Activated CD4-positive, alpha-beta T cell treated with anti-CD3 and anti-CD28 coated beads for 1 hour (primary cell): ENCODE measurements around the gene PROZ.
"Not testable (repeated sequence)": the region's sequence is repeated elsewhere in the genome, so short reads cannot be mapped to it uniquely, and the experiment has no call there.

Experiments used
- DNase-seq: peaks from one replicate; pipeline ENCODE4 v3.0.0-alpha.2; 2020

PROZ gene

GRCh38 chr13:113158946-113159345, 498 bp downstream of the PROZ start:
- no peak for DNase-seq

GRCh38 chr13:113159701-113160100, 1.3 kb downstream of the PROZ start:
- DNase-seq, result no peak

GRCh38 chr13:113160983-113161382, 2.5 kb downstream of the PROZ start:
- DNase-seq, result no peak

GRCh38 chr13:113161433-113161832, 3.0 kb downstream of the PROZ start:
- no peak for DNase-seq

- DNase-seq, result not testable (repeated sequence)
These were observed 3.5 kb downstream of the PROZ start for GRCh38 chr13:113161975-113162374.

GRCh38 chr13:113162783-113163685, 4.6 kb downstream of the PROZ start:
- DNase-seq, result no peak

GRCh38 chr13:113164492-113164891, 6.0 kb downstream of the PROZ start:
- no peak for DNase-seq

- DNase-seq, result no peak
These were observed 7.8 kb downstream of the PROZ start for GRCh38 chr13:113166266-113166665.

- no peak for DNase-seq
These were observed 8.2 kb downstream of the PROZ start for GRCh38 chr13:113166681-113167080.

GRCh38 chr13:113167155-113167554, 8.7 kb downstream of the PROZ start:
- no peak for DNase-seq

GRCh38 chr13:113167575-113167974, 9.1 kb downstream of the PROZ start:
- DNase-seq, result no peak

- no peak for DNase-seq
These were observed 9.8 kb downstream of the PROZ start for GRCh38 chr13:113168211-113168610.

GRCh38 chr13:113169277-113170272, 11.1 kb downstream of the PROZ start:
- DNase-seq, result no peak

GRCh38 chr13:113170511-113170910, 12.1 kb downstream of the PROZ start:
- DNase-seq, result no peak

- no peak for DNase-seq
These were observed 13.0 kb downstream of the PROZ start for GRCh38 chr13:113171250-113172125.

- no peak for DNase-seq
These were observed 14.0 kb downstream of the PROZ start for GRCh38 chr13:113172419-113172926.

GRCh38 chr13:113176280-113176679, 17.8 kb downstream of the PROZ start:
- DNase-seq, result peak; percentile 46

- DNase-seq, result no peak
These were observed 18.4 kb downstream of the PROZ start for GRCh38 chr13:113176822-113177221.

GRCh38 chr13:113178070-113178895, 19.8 kb downstream of the PROZ start:
- DNase-seq, result no peak

- no peak for DNase-seq
These were observed 20.4 kb downstream of the PROZ start for GRCh38 chr13:113178896-113179167.

GRCh38 chr13:113179374-113180230, 21.2 kb downstream of the PROZ start:
- DNase-seq, result no peak
